Smooth muscle cell (in vitro differentiated cells): ENCODE measurements around the gene NHS. TPM values are rescaled to one million over a fixed set of nuclear protein-coding genes. Genes with fewer than 3 reads are reported as not detected.
A peak's percentile ranks its signal among the peaks of the same experiment; 100 is the strongest.

Source experiments
- DNase-seq: peaks from one replicate; lab custom pipeline; 2025; ENCODE audit not compliant: unreplicated experiment; lab: John Stamatoyannopoulos, UW
- H2AFZ ChIP-seq: fragments of 200-600 bp; sonication (generic); 2 replicates; pipeline ENCODE4 v1.6.0; 2016; ENCODE audit warnings: antibody characterized with exemption, low read depth, mild to moderate bottlenecking
- H3F3A ChIP-seq: fragments of 200-600 bp; sonication (generic); 2 replicates; pipeline ENCODE4 v1.6.0; 2017; ENCODE audit warnings: antibody characterized with exemption, low read depth
- H3K27ac ChIP-seq: fragments of 200-600 bp; sonication (generic); 2 replicates; pipeline ENCODE4 v1.5.1; 2016; ENCODE audit warnings: low read depth, mild to moderate bottlenecking
- H3K27me3 ChIP-seq: fragments of 200-600 bp; sonication (generic); 2 replicates; pipeline ENCODE4 v1.6.1; 2016; ENCODE audit warnings: low read depth, mild to moderate bottlenecking
- H3K36me3 ChIP-seq: fragments of 200-600 bp; sonication (generic); 2 replicates; pipeline ENCODE4 v1.5.1; 2016; ENCODE audit warnings: low read depth
- H3K4me1 ChIP-seq: fragments of 200-600 bp; sonication (generic); 2 replicates; pipeline ENCODE4 v1.5.1; 2016; ENCODE audit warnings: low read depth
- H3K4me2 ChIP-seq: fragments of 200-600 bp; sonication (generic); 2 replicates; pipeline ENCODE4 v1.6.0; 2016; ENCODE audit warnings: mild to moderate bottlenecking
- H3K4me3 ChIP-seq: fragments of 200-600 bp; sonication (generic); 2 replicates; pipeline ENCODE4 v1.5.1; 2016; ENCODE audit warnings: mild to moderate bottlenecking
- H3K79me2 ChIP-seq: fragments of 200-600 bp; sonication (generic); 2 replicates; pipeline ENCODE4 v1.6.0; 2016; ENCODE audit warnings: low read depth, mild to moderate bottlenecking
- H3K9ac ChIP-seq: fragments of 200-600 bp; sonication (generic); 2 replicates; pipeline ENCODE4 v1.6.0; 2016; ENCODE audit warnings: low read depth
- H3K9me3 ChIP-seq: fragments of 200-600 bp; sonication (generic); replicated peaks from 2 replicates; pipeline ENCODE4 v1.5.1; 2016; ENCODE audit warnings: low read depth
- H4K20me1 ChIP-seq: fragments of 200-600 bp; sonication (generic); 2 replicates; pipeline ENCODE4 v1.6.0; 2016; ENCODE audit warnings: low read depth
- WGBS: methylation state at CpG from one replicate; pipeline ENCODE4 v1.1.7; 2016; ENCODE audit warnings: low lambda C conversion rate; 5-methylcytosine and 5-hydroxymethylcytosine counted together
- polyA plus RNA-seq: library from polyadenylated mRNA; unstranded; fragments of >200 nt; fragmentation: Nextera tagmentation; extraction: Ambion mirVana; gene quantifications from 2 replicates; pipeline ENCODE4 v1.2.1, GENCODE V29; 2016
- total RNA-seq: library from RNA; depleted of rRNA; stranded (reverse); fragments of >200 nt; gene quantifications from 2 replicates; pipeline ENCODE4 v1.2.3, GENCODE V29; 2014
- TF ChIP-seq, protein P1 (sequence below): fragments of 200-600 bp; sonication (generic); IDR thresholded peaks from 2 replicates; pipeline ENCODE4 v1.5.1; 2017; ENCODE audit warnings: borderline replicate concordance, mild to moderate bottlenecking, antibody characterized with exemption; ENCODE audit not compliant: insufficient read depth, poor library complexity, severe bottlenecking

Gene NHS
- total and polyA plus RNA-seq, 2 experiments from 2014 or later, result 2.6 to 9.6 TPM

DNA sequence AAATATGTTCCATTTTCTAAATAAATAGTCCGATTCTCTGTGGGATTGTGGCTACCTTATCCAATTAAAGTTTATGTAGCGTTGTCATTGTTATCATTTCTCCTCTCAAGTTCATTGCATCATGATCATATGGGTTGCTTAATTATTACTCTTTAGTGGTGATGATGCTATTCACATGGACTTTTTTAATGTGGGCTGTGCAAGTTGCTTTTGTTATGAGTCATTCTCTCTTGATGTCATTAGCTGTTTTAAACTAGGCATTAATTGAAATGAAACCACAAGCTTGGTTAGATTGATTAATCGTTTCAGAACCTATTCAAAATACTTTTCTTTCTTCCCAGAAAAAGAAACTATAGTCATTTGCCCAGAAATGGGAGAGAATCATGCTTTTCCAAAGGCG, 38.2 kb downstream of the NHS start:
- no peaks in the 10 kb centered on the region for H3K9me3 ChIP-seq
- no peak for DNase-seq
- H3K27me3 ChIP-seq, result no peaks in the 10 kb centered on the region
- peak overlapping the region; percentile 67 for H3K9ac ChIP-seq
- TF ChIP-seq, protein P1, sequence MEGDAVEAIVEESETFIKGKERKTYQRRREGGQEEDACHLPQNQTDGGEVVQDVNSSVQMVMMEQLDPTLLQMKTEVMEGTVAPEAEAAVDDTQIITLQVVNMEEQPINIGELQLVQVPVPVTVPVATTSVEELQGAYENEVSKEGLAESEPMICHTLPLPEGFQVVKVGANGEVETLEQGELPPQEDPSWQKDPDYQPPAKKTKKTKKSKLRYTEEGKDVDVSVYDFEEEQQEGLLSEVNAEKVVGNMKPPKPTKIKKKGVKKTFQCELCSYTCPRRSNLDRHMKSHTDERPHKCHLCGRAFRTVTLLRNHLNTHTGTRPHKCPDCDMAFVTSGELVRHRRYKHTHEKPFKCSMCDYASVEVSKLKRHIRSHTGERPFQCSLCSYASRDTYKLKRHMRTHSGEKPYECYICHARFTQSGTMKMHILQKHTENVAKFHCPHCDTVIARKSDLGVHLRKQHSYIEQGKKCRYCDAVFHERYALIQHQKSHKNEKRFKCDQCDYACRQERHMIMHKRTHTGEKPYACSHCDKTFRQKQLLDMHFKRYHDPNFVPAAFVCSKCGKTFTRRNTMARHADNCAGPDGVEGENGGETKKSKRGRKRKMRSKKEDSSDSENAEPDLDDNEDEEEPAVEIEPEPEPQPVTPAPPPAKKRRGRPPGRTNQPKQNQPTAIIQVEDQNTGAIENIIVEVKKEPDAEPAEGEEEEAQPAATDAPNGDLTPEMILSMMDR, result no peak
- H3K4me3 ChIP-seq, result no peak overlapping the region
- 63% methylated on average over 4 of the region's 4 CpGs for WGBS
- H2AFZ ChIP-seq, result no peak overlapping the region
- H3K36me3 ChIP-seq, result no peaks in the 10 kb centered on the region
- H3K79me2 ChIP-seq, result no peaks in the 10 kb centered on the region
- peaks cover 4% of the 10 kb centered on the region for H4K20me1 ChIP-seq
- peak overlapping the region; percentile 85 for H3K27ac ChIP-seq
- peak overlapping the region; percentile 65 for H3K4me2 ChIP-seq
- H3F3A ChIP-seq, result no peaks in the 10 kb centered on the region
- H3K4me1 ChIP-seq, result peaks cover 13% of the 10 kb centered on the region

DNA sequence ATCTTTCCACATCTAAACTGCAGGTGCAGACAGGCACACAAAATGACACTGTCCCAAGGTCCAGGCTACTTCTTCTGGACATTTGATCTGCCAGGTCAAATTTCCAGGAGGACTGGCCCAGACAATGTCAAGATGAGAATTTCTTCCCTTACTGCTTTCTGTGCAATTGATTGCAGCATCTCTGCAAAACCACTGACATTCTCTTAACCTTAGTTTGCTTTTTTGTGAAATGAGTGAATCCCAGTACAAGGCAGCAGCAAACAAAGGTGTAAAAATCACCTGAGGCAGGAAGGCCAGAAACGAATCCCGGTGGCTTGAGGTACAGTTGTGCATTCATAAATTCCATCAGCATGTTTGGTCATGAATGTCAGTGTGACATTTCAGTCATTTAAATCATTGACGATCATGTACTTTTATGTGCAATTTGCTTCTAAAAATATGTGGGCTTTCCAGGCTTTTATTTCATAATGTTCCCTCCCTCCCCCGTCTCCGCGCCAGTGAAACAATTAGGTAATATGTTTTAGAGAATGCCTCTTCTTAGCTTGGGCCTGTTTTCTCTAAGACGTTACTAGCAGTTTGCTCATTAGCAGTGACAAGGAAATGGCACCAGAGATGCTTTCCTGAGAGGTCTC, 39.1 kb downstream of the NHS start:
- no peak overlapping the region for H3K4me3 ChIP-seq
- H3K4me1 ChIP-seq, result peaks cover 13% of the 10 kb centered on the region
- peaks cover 4% of the 10 kb centered on the region for H4K20me1 ChIP-seq
- H3K36me3 ChIP-seq, result no peaks in the 10 kb centered on the region
- H3K27ac ChIP-seq, result peak overlapping the region; percentile 85
- TF ChIP-seq, protein P1, result no peak
- H3K27me3 ChIP-seq, result no peaks in the 10 kb centered on the region
- no peaks in the 10 kb centered on the region for H3K9me3 ChIP-seq
- peaks cover 6% of the 10 kb centered on the region for H3K79me2 ChIP-seq
- no peak for DNase-seq
- no peaks in the 10 kb centered on the region for H3F3A ChIP-seq
- WGBS, result 69% methylated on average over 7 of the region's 7 CpGs
- H2AFZ ChIP-seq, result no peak overlapping the region
- H3K9ac ChIP-seq, result no peak overlapping the region
- H3K4me2 ChIP-seq, result peak overlapping the region; percentile 29

DNA sequence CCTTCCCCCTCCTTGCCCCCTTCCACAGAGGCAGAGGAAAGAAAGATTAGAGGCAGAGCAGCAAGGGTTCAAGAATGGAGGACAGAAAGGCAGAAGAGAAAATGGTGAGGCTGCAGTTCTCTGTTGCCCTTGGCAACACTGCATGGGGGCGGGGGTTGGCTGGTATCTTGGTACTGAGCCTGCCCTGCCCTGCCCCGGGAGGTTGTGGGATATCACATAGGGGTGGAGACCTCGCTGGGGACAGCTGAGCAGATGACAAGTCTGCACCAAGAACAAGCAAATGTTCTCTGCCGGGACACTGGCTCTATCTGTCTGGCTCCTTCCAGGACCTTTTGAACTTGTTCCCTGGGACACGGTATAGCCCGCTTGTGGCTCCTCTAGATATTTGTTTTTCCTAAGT, 39.8 kb downstream of the NHS start:
- H3K9ac ChIP-seq, result no peak overlapping the region

More for the DNA sequence above, 39.8 kb downstream of the NHS start:
- no peak overlapping the region for H3K27ac ChIP-seq
- H3K79me2 ChIP-seq, result peaks cover 10% of the 10 kb centered on the region
- peaks cover 4% of the 10 kb centered on the region for H4K20me1 ChIP-seq
- no peak overlapping the region for H3K4me3 ChIP-seq
- no peaks in the 10 kb centered on the region for H3K9me3 ChIP-seq
- TF ChIP-seq, protein P1, result no peak
- H3K36me3 ChIP-seq, result no peaks in the 10 kb centered on the region
- WGBS, result 41% methylated on average over 6 of the region's 6 CpGs
- no peak overlapping the region for H2AFZ ChIP-seq
- H3K4me1 ChIP-seq, result peaks cover 13% of the 10 kb centered on the region
- H3K4me2 ChIP-seq, result peak overlapping the region; percentile 29
- H3F3A ChIP-seq, result no peaks in the 10 kb centered on the region
- DNase-seq, result no peak
- no peaks in the 10 kb centered on the region for H3K27me3 ChIP-seq
